Spinal cord (tissue), 10 donors: Measurements from ENCODE around the gene TLL2. TPM values are rescaled to one million over a fixed set of nuclear protein-coding genes. Genes with fewer than 3 reads are reported as not detected.

Experiments used
- DNase-seq, 6 donors: peaks; one replicate each; pipeline versions ENCODE4 v3.0.0 to v3.0.0-alpha.2; 2013 to 2015; ENCODE audit warnings: low spot score in 6 of 6, low read depth in 4 of 6
- H3K27ac ChIP-seq: one replicate; pipeline ENCODE4 v1.5.1; 2013; ENCODE audit warnings: low read depth, low read length, control low read depth
- H3K27me3 ChIP-seq: one replicate; pipeline ENCODE4 v1.6.1; 2013; ENCODE audit warnings: low read length; ENCODE audit not compliant: control insufficient read depth, insufficient read depth
- H3K36me3 ChIP-seq: one replicate; pipeline ENCODE4 v1.6.1; 2013; ENCODE audit warnings: low read length; ENCODE audit not compliant: control insufficient read depth, insufficient read depth
- H3K4me1 ChIP-seq: one replicate; pipeline ENCODE4 v1.6.1; 2013; ENCODE audit warnings: low read length; ENCODE audit not compliant: control insufficient read depth, insufficient read depth
- H3K4me3 ChIP-seq: one replicate; pipeline ENCODE4 v1.5.1; 2013; ENCODE audit warnings: low read depth, low read length, control low read depth
- H3K9me3 ChIP-seq: one replicate; pipeline ENCODE4 v1.6.1; 2013; ENCODE audit warnings: low read length; ENCODE audit not compliant: control insufficient read depth, insufficient read depth
- WGBS: methylation state at CpG from one replicate; pipeline ENCODE4 v1.1.5; 2013; ENCODE audit warnings: missing lambda C conversion rate; ENCODE audit not compliant: insufficient coverage; 5-methylcytosine and 5-hydroxymethylcytosine counted together
- polyA plus RNA-seq, 2 donors: library from polyadenylated mRNA; unstranded; fragments of 120-200 nt; gene quantifications; one replicate each; pipeline ENCODE4 v1.2.1, GENCODE V29; 2013; ENCODE audit not compliant: insufficient read length in 2 of 2
- total RNA-seq, 2 donors: library from RNA; depleted of rRNA in 1 of 2; stranded (reverse); fragments of 120-200 nt in 1 of 2; fragments of >200 nt in 1 of 2; gene quantifications; one replicate each; pipeline versions ENCODE4 v1.2.3 to v1.2.4, GENCODE V29; 2013 to 2014
- donor health status: healthy.

The TLL2 gene
- total and polyA plus RNA-seq, 4 donors = 2.0 to 6.1 (median 4.4) TPM

- Histone ChIP-seq H3K27ac (no peak overlapping the region), H3K27me3 (no peaks in the 10 kb centered on the region), H3K4me3 (no peak overlapping the region), H3K9me3 (no peaks in the 10 kb centered on the region), H3K36me3 (no peaks in the 10 kb centered on the region), H3K4me1 (no peaks in the 10 kb centered on the region)
- no peak for DNase-seq
- WGBS = 95% methylated on average over 6 of the region's 6 CpGs
Measured at GRCh38 chr10:96360331-96360730, 153.4 kb downstream of the TLL2 start.

GRCh38 chr10:96359616-96360015 is 154.1 kb downstream of the TLL2 start:
- H3K27ac ChIP-seq = no peak overlapping the region
- 89% methylated on average over 6 of the region's 6 CpGs for WGBS
- H3K27me3 ChIP-seq = no peaks in the 10 kb centered on the region
- no peaks in the 10 kb centered on the region for H3K36me3 ChIP-seq
- no peak for DNase-seq
- H3K4me3 ChIP-seq = no peak overlapping the region
- no peaks in the 10 kb centered on the region for H3K9me3 ChIP-seq
- no peaks in the 10 kb centered on the region for H3K4me1 ChIP-seq

GRCh38 chr10:96358851-96359540 is 154.7 kb downstream of the TLL2 start, which contains the start of gene OPALIN:
Gene OPALIN, minus strand, starts transcription at chr10:96359002. Its CDS starts 106 bp downstream, at chr10:96358896.
- H3K4me1 ChIP-seq = no peaks in the 10 kb centered on the region
- no peaks in the 10 kb centered on the region for H3K36me3 ChIP-seq
- H3K4me3 ChIP-seq = no peak within 1 kb of the TSS
- H3K9me3 ChIP-seq = no peaks in the 10 kb centered on the region
- no peaks in the 10 kb centered on the region for H3K27me3 ChIP-seq
- WGBS = 61% methylated on average over 4 of the region's 7 CpGs
- no peak for DNase-seq
- no peak within 1 kb of the TSS for H3K27ac ChIP-seq

GRCh38 chr10:96357038-96357620 is 156.6 kb downstream of the TLL2 start:
- Histone ChIP-seq H3K36me3 (no peaks in the 10 kb centered on the region), H3K9me3 (no peaks in the 10 kb centered on the region), H3K27ac (no peak overlapping the region), H3K4me3 (no peak overlapping the region), H3K27me3 (no peaks in the 10 kb centered on the region), H3K4me1 (no peaks in the 10 kb centered on the region)
- 72% methylated on average over 5 of the region's 8 CpGs for WGBS
- no peak for DNase-seq

GRCh38 chr10:96352582-96352981 is 161.1 kb downstream of the TLL2 start:
- H3K4me3 ChIP-seq = no peak overlapping the region
- no peaks in the 10 kb centered on the region for H3K9me3 ChIP-seq
- DNase-seq = no peak
- 50% methylated on average over 2 of the region's 4 CpGs for WGBS
- no peaks in the 10 kb centered on the region for H3K4me1 ChIP-seq
- no peak overlapping the region for H3K27ac ChIP-seq
- no peaks in the 10 kb centered on the region for H3K27me3 ChIP-seq
- no peaks in the 10 kb centered on the region for H3K36me3 ChIP-seq

GRCh38 chr10:96352027-96352426 is 161.7 kb downstream of the TLL2 start:
- Histone ChIP-seq H3K4me3 (no peak overlapping the region), H3K9me3 (no peaks in the 10 kb centered on the region), H3K27me3 (no peaks in the 10 kb centered on the region), H3K36me3 (no peaks in the 10 kb centered on the region), H3K27ac (no peak overlapping the region), H3K4me1 (no peaks in the 10 kb centered on the region)
- DNase-seq = no peak

GRCh38 chr10:96346295-96346694 is 167.4 kb downstream of the TLL2 start:
- peaks cover 3% of the 10 kb centered on the region for H3K9me3 ChIP-seq
- no peak overlapping the region for H3K4me3 ChIP-seq
- DNase-seq = no peak
- WGBS = no CpG with 5 or more reads among the region's 1 CpG
- no peaks in the 10 kb centered on the region for H3K4me1 ChIP-seq
- no peaks in the 10 kb centered on the region for H3K27me3 ChIP-seq
- H3K27ac ChIP-seq = no peak overlapping the region
- H3K36me3 ChIP-seq = no peaks in the 10 kb centered on the region

GRCh38 chr10:96345222-96345621 is 168.5 kb downstream of the TLL2 start:
- H3K27ac ChIP-seq = no peak overlapping the region
- no peaks in the 10 kb centered on the region for H3K4me1 ChIP-seq
- no peaks in the 10 kb centered on the region for H3K27me3 ChIP-seq
- no CpG with 5 or more reads among the region's 2 CpGs for WGBS
- H3K36me3 ChIP-seq = no peaks in the 10 kb centered on the region
- no peak for DNase-seq
- H3K4me3 ChIP-seq = no peak overlapping the region
- H3K9me3 ChIP-seq = peaks cover 3% of the 10 kb centered on the region

GRCh38 chr10:96344178-96344577 is 169.5 kb downstream of the TLL2 start:
- H3K27me3 ChIP-seq = no peaks in the 10 kb centered on the region
- no peaks in the 10 kb centered on the region for H3K4me1 ChIP-seq
- no CpG with 5 or more reads among the region's 4 CpGs for WGBS
- H3K9me3 ChIP-seq = peaks cover 3% of the 10 kb centered on the region
- no peak for DNase-seq
- H3K4me3 ChIP-seq = no peak overlapping the region
- no peak overlapping the region for H3K27ac ChIP-seq
- H3K36me3 ChIP-seq = no peaks in the 10 kb centered on the region

- Histone ChIP-seq H3K4me3 (no peak overlapping the region), H3K27me3 (no peaks in the 10 kb centered on the region), H3K27ac (no peak overlapping the region), H3K36me3 (no peaks in the 10 kb centered on the region), H3K9me3 (peaks cover 3% of the 10 kb centered on the region), H3K4me1 (peaks cover 7% of the 10 kb centered on the region)
- no CpG with 5 or more reads among the region's 4 CpGs for WGBS
- DNase-seq = no peak
Measured at GRCh38 chr10:96342402-96342801, 171.3 kb downstream of the TLL2 start.
